Measurements from ENCODE around the gene GBGT1. TPM values are rescaled to one million over a fixed set of nuclear protein-coding genes. Genes with fewer than 3 reads are reported as not detected.
A peak's percentile ranks its signal among the peaks of the same experiment; 100 is the strongest.

The GBGT1 gene
- total RNA-seq, 1 donor from 2014 or later, result 8.1 TPM

DNA sequence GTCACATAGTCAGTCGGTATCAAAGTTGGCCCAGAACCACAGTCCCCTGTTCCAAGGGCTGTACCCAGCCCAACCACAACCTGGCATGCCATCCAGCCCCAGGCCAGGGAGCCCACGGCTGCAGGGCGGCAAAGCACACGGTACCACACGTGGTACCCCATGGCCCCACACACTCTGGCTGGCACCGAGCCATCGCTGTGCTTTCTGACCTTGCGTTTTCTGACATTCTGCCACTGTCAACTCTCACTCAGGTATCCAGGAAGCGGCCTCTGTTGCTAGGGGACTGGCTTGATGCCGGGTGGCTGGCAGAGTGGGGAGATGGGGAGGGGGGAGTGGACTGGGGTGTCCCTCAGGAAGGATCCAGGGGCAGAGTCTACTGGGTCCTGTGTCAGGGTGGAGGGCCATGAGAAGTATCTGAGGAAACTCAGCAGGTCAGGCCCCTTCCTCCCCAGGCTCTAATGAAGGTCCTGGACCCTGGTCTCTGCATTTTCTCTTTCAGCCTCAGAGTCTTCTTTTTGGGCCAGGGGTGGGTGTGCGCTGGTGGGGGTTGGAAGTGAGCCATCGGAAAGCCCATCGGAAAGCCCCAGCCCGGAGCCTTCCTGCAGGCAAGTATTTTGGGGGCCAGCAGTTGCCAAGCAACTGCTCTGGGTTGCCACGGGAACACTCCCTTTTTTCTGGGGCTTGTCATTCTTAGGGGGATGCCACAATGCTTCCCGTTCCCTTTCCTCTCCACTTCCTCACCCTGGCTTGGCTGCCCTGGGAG, 21.7 kb downstream of the GBGT1 start:
- Mint-ChIP-seq H3K36me3 (ENCODE audit: low read depth) (no peaks in the 10 kb centered on the region), H3K27me3 (ENCODE audit: low read depth) (no peaks in the 10 kb centered on the region), H3K9me3 (ENCODE audit: low read depth) (no peaks in the 10 kb centered on the region), H3K4me3 (ENCODE audit: unreplicated experiment) (no peak overlapping the region), H3K4me1 (ENCODE audit: low read depth) (peaks cover 14% of the 10 kb centered on the region), H3K27ac (ENCODE audit: unreplicated experiment) (no peak overlapping the region)
- peak; percentile 68 for DNase-seq (ENCODE audit: low spot score)
- no peak for TF ChIP-seq CTCF (IDR thresholded peaks at IDR 0.05)

DNA sequence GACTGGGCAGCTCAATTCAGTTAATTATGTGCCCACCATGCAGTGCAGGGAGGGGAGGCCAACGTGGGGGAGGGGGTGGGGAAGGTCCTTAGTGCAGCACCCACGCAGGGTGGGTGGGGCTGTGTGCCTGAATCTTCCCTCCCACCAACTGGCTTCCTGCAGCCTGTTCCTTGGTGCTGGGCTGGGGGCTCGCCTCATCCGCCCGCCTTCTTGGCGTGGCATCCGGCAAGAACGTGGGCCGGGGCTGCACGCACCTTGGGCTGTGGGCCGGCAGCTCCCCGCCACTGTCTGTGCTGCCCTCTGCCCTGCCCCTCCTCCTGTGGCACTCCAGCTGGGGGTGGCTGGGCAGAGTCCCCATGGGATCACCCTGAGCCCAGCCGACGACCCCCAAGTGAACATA, 23.1 kb downstream of the GBGT1 start:
- peak; percentile 66 for DNase-seq (ENCODE audit: low spot score)
- no peak for TF ChIP-seq CTCF (IDR thresholded peaks at IDR 0.05)
- Mint-ChIP-seq H3K9me3 (ENCODE audit: low read depth) (no peaks in the 10 kb centered on the region), H3K4me3 (ENCODE audit: unreplicated experiment) (no peak overlapping the region), H3K27me3 (ENCODE audit: low read depth) (no peaks in the 10 kb centered on the region), H3K27ac (ENCODE audit: unreplicated experiment) (no peak overlapping the region), H3K36me3 (ENCODE audit: low read depth) (no peaks in the 10 kb centered on the region), H3K4me1 (ENCODE audit: low read depth) (peaks cover 18% of the 10 kb centered on the region)

- H3K27me3 Mint-ChIP-seq (ENCODE audit: low read depth), result no peaks in the 10 kb centered on the region
- H3K4me3 Mint-ChIP-seq (ENCODE audit: unreplicated experiment), result no peak overlapping the region
- no peaks in the 10 kb centered on the region for H3K36me3 Mint-ChIP-seq (ENCODE audit: low read depth)
- no peaks in the 10 kb centered on the region for H3K9me3 Mint-ChIP-seq (ENCODE audit: low read depth)
- no peak for TF ChIP-seq CTCF (IDR thresholded peaks at IDR 0.05)
- H3K27ac Mint-ChIP-seq (ENCODE audit: unreplicated experiment), result no peak overlapping the region
- no peak for DNase-seq (ENCODE audit: low spot score)
- peaks cover 21% of the 10 kb centered on the region for H3K4me1 Mint-ChIP-seq (ENCODE audit: low read depth)
Measured at GRCh38 chr9:133140174-133140505, 23.6 kb downstream of the GBGT1 start.

GRCh38 chr9:133139246-133140173, 24.2 kb downstream of the GBGT1 start:
- no peaks in the 10 kb centered on the region for H3K36me3 Mint-ChIP-seq (ENCODE audit: low read depth)
- no peak overlapping the region for H3K4me3 Mint-ChIP-seq (ENCODE audit: unreplicated experiment)
- H3K27ac Mint-ChIP-seq (ENCODE audit: unreplicated experiment), result no peak overlapping the region
- TF ChIP-seq CTCF (IDR thresholded peaks at IDR 0.05), result no peak
- peak; percentile 80 for DNase-seq (ENCODE audit: low spot score)
- H3K4me1 Mint-ChIP-seq (ENCODE audit: low read depth), result peaks cover 21% of the 10 kb centered on the region
- no peaks in the 10 kb centered on the region for H3K27me3 Mint-ChIP-seq (ENCODE audit: low read depth)
- no peaks in the 10 kb centered on the region for H3K9me3 Mint-ChIP-seq (ENCODE audit: low read depth)

GRCh38 chr9:133137451-133138231, 26.1 kb downstream of the GBGT1 start:
- no peak for TF ChIP-seq CTCF (IDR thresholded peaks at IDR 0.05)
- H3K4me1 Mint-ChIP-seq (ENCODE audit: low read depth), result peaks cover 26% of the 10 kb centered on the region
- DNase-seq (ENCODE audit: low spot score), result peak; percentile 77
- H3K4me3 Mint-ChIP-seq (ENCODE audit: unreplicated experiment), result no peak overlapping the region
- no peaks in the 10 kb centered on the region for H3K36me3 Mint-ChIP-seq (ENCODE audit: low read depth)
- H3K27me3 Mint-ChIP-seq (ENCODE audit: low read depth), result no peaks in the 10 kb centered on the region
- no peak overlapping the region for H3K27ac Mint-ChIP-seq (ENCODE audit: unreplicated experiment)
- no peaks in the 10 kb centered on the region for H3K9me3 Mint-ChIP-seq (ENCODE audit: low read depth)

Data from chondrocyte (in vitro differentiated cells).